Activated CD4-positive, CD25-positive, alpha-beta regulatory T cell treated with anti-CD3 and anti-CD28 coated beads, Interleukin-2, amount 50 U/mL, for 72 hours (primary cell): ENCODE results near the gene ZNF385C.

Experiments
- DNase-seq: peaks from one replicate; pipeline ENCODE4 v3.0.0; 2021

The ZNF385C gene

DNA sequence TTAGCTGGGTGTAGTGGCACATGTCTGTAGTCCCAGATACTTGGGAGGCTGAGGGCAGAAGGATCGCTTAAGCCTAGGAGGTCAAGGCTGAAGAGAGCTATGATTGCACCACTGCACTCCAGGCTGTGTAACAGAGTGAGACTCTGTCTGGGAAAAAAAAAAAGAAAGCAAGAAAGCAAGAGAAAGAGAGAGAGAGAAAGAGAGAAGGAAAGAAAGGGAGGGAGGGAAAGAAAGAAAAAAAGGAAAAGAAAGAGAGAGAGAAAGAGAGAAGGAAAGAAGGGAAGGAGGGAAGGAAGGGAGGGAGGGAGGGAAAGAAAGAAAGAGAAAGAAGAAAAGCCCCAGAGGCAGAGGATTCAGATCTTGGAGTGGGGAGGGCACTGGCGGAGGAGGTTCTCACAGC is 7.7 kb upstream of the ZNF385C start:
- DNase-seq, result no peak

DNA sequence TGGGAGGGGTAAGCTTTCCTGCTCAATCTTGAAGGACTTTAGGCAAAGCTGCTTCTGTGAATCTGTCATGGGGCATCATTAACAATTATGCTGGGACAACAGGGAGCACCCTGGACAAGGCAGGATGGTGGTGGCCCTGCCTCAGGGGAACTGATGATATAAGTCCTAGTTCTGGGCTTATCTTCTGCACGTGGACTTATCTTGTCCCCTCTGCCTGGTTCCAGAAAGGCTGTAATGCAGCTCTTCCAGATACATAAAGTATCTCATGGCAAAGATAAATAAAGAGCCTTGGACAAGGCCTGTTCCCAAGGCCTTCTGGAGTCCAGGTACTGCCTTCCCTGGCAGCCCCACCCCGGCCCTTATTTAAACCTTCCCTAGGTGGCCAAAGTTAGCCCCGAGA is 6.0 kb upstream of the ZNF385C start:
- DNase-seq, result no peak

DNA sequence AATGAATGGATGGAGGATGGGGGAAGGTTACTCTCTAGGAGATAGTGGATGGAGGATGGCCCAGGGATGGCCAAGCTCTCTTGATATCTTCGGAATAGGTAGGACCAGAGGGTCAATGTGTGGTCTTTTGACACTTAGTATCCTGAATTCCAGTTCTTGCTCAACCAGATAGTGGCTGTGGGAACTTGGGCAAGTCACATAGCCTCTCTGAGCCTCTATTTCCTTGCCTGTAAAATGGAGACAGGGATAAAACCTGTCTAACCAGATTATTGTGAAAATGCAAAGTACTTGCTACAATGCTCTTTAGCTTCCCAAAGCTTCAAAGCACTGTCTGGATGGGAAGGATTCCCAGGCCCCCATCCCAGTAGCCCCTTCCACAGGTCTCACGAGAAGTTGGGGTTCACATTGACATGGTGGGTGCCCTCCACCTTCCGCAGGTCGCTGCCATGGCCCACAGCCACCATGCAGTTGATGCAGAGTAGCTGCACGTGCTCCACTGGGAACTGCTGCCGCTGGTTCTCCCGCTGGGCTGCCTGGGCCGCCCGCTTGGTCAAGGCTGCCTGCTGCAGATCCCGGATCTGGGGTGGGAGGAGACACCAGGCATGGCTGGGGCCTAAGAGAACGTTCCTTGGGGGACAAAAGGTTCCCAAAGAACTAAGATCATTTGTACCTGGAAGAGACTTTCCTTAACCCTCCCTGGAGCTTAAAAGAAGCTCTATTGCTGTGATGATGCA is 5.1 kb upstream of the ZNF385C start:
- DNase-seq, result no peak

DNA sequence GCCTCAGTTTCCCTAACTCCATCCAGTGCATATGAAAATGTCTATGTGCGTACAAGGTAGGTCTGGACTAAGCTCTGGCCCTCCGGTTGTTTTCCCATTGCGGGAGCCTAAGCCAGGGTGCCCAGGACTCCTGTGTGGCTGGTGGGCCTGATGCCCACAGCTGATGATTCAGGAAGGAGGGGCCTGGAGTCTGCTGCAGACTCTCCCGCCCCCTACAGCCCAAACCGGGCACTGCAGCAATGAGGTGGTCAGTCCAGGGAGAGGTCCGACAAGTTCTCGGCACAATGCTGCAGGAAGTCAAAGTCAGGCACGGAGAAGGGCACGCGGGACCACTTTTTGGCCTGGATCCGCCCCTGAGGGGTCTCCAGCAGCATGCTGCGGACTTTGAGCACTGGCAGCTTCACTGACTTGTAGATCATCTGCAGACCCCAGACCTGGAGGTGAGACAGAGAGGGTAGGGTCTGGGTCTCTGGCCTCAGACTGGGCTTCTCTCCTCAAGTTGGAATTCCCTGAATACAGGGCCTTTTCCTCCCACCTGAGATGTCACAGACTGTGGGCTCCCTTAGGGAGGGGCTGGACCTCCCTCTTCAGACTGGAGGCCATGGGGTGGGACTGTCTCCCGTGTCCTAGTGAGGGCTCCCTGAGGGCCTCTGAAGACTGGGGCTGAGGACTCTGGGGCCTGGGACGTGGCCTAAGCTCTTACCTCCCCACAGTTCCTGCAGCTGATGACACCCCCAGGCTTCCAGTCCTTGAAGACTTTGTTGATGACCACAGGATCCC is 3.4 kb upstream of the ZNF385C start:
- peak; percentile 80 for DNase-seq

DNA sequence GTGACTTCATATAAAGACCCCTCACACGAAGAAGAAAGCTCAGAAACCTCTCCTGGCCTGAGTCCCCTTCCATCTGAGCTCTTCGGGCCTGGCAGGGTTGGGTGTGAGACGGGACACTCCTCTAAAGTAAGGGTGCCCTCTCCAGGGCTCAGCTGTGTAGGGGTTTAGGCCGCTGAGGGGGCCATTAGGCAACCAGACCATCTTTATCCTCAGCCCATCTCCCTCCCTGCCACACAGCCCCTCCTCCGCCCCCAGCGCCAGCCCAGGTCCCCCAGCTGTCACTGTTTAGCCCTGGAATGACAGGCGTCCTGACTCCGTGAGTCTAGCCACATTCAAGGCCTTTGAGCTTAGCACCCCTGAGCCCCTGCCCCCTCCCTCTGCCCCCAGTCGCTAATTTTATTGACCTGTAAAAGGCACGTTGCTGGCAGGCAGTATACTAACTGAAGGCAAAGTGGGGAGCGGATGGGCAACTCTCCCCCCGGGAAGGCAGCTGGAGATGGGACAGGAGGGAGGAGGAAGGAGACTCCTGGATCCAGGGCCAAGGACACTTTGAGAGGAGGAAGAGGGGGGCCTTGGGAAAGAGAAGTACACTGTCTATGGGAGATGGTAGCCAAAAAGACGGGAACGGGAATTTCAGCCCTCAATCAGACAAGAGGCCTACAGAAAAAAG is 592 bp upstream of the ZNF385C start:
- DNase-seq, result no peak

DNA sequence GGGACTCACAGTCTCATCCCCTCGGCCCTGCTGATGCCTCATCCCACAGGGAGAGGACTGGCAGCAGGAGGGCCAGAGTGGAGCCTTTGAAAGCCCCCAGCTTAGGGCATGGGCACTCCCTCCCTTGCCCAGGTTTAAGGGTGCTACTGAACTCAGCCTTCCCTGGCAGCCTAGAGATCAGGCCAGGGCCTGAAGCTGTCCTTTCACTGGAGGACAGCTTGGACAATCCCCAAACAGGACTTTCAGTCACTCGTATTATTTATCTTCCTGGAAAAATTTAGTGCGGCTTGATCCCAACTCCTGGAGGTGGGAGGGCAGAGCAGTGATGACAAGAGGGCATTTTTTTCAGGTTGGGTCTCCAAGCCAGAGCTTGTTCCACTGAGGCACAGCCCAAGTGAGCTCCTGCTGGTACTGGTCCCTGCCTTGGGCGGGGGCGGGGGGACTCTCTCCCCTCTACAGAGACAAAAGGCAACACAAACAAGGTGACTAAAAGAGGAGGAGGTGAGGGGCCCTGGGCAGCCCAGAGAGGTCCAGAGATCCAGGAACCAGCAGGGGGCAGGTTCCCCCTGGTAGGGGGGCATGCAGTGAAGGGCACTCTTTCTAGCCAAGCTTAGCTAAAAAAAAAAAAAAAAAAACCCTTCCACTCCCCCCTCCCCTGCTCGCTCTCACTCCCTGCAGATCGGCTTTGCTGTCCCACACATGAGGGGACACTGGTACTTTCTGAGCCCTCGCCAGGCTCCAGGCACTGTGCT is 1.7 kb downstream of the ZNF385C start:
- no peak for DNase-seq

DNA sequence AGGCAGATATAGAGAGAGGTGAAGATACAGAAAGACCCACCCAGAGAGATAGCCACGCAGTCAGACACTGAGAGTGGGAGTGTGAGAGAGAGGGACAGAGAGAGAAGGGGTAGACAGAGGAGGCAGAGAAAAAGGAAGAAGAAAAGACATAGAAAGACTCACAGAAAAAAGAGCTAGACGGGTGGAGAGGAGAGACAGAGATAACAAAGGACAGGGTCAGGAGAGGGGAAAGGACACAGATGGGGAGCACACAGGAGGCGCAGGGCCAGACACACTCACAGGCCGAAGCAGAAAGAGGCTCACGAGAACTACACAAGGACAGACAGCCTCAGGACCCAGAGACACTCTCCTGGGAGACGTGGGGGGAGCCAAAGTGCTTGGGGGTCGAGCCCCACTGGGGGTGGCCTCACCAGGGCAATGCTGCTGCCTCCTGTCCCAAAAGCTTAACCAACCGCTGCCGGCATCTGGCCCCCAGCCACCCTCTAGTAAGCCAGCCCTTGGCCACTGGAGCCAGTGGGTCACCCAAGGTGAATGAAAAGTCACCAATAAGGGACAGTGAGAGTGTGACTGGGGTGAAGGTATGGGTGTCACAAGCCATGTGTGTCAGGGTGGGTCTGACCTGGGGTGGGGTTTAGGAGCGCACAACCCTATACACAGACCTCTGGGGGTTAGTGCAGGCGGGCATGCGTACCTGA is 3.8 kb downstream of the ZNF385C start:
- no peak for DNase-seq

DNA sequence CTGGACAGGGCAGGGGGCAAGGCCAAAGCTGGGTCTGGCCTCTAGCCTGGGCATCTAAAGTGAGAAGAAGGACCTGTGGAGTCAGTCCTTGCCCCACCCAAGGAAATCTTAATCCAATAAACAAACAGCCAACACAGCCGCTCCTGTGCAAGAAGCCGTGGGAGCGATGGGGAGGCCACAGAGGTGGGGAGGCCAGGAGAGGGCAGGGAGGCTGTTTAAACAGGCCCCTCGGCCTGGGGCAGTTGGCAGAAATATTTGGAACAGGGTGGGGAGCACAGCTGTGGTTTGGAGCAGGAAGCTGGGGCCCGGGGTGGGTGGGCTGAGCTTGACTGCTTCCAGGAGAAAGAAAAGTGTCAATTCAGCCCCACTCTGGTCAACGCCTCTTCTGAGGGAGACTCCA is 5.3 kb downstream of the ZNF385C start:
- no peak for DNase-seq

DNA sequence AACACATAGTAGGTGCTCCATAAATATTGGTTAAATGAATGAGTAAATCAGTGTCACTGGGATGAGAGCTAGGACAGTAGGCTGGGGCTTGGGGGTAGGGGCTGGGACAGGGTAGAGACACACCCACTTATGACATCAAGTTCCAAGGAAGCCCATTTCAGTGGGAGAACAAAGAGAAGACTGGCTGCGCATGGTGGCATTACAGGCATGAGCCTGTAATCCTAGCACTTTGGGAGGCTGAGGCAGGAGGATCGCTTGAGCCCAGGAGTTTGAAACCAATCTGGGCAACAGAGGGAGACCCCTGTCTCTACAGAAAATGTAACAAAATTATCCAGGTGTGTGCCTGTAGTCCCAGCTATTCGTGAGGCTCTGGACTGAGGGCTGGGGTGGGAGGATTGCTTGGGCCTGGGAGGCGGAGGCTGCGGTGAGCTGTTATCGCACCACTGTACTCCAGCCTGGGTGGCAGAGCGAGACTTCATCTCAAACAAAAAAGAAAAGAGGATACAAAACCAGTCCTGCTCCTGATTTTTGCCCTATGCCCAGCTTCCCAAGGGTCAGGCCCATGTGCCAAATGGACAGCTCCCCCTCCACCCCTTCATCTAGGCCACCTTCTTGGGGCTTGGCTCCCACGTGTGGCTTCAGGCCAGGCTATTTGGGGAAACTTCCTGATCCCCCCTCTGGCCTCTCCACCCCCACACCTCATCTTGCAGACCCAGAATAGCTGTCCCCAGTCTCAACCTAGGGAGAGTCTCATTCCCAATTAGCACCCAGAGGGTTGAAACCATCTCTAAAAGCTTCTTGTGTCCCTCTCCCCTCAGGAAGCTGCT is 7.1 kb downstream of the ZNF385C start:
- DNase-seq, result no peak

DNA sequence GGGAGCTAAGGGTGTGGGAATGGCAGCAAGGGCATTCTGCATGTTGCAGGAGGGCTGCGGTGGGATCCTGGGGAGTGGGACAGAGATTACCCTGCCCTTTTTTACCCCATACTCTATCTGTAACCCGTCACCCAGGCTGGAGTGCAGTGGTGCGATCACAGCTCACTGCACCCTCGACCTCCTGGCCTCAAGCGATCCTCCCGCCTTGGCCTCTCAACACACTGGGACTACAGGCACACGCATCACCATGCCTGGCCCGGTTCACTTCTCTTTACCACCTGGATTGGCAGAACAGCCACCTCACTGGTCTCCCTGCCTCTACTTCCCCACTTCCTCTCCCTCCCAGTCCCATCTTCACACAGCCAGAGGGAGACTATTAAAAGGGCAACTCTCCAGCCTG is 9.5 kb downstream of the ZNF385C start:
- DNase-seq, result no peak

DNA sequence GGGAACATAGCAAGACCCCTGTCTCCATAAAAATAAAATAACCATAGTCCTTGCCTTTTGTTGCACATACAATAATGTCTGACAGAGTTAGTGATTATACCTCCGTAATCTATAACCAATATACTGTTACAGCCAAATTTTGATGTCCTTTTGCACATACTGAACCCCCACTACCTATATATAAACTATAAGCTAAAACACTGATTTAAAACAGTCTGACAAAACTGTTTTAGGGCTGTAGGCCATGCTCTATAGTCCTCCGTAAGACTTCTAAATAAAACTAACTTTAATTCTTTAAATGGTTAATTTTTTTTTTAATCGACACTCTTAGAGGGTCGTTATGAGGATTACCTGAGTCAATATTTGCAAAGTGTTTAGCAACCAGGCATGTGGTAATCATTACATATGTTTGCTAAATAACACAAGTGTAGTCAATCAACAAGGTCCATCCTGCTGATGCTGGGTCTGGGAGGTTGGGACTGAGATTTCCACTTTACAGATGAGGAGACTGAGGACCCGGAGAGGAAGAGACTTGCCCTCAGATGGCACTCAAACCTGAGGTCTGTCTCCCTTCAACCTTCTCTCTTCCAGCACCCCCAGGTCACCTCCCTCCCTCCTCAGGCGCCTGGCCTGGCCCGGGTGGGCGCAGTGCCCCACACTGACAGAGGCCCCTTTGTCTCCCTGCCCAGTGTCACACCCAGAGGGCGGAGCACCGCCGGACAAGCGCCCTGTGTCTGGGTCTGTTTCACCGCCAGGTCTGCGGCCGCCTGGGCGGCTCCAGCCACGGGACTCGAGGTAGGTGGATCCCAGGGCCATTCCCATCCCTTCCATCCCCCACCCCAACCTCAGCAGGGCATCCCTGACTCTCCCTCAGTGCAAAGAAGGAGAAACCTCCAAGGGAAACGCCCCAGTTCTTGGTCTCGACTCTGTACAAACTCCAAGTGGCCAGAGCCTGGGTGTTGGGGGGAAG is 10.3 kb downstream of the ZNF385C start:
- no peak for DNase-seq

DNA sequence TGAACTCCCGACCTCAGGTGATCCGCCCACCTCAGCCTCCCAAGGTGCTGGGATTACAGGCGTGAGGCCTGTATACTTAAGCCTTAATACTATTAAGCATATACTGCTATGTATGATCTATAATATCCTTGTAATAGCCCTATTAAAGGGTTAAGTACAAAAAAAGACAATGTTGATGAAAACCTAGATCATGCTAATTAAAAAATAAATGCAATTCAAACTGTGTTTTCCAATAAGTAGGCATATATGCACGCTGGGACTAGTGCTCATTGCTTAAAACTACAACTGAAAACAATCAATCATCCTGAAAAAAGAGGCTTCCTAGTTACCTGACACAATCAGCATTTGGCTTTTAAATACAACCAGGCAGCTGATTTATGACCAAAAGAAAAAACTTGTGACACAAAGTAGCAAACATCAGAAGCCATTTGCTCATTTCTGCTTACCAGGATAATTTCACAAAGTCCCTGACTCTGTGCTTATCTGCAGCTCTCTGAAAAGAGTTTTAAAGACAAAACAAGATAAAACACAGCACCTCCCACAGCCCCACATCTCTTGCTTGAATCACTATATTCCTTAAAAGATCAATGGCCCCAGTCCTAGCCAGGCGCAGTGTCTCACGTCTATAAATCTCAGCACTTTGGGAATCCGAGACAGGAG is 11.1 kb downstream of the ZNF385C start:
- DNase-seq, result no peak

DNA sequence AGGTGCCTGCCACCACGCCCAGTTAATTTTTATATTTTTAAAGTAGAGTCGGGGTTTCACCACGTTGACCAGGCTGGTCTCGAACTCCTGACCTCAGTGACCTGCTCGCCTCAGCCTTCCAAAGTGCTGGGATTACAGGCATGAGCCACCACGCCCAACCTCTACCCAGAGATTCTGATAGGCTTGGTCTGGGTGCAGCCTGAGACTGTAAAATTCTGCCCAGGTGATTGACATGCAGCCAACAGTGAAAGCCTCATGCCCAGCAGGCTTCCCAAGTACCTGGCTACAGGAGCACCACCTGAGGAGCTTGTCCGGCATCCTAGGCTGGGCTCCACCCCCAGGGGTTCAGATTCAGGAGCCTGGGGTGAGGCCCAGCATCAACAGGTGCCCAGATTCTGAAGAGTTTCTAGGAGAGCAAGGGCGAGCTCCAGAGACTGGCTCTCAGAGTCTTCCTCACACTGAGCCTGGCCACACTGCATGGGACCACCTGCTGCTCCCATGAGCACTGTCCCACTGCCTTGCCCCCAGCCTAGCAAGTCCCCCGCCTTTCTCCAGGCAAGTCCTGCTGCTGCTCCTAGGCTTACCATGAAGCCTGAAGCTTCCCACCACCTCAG is 16.6 kb downstream of the ZNF385C start:
- no peak for DNase-seq

DNA sequence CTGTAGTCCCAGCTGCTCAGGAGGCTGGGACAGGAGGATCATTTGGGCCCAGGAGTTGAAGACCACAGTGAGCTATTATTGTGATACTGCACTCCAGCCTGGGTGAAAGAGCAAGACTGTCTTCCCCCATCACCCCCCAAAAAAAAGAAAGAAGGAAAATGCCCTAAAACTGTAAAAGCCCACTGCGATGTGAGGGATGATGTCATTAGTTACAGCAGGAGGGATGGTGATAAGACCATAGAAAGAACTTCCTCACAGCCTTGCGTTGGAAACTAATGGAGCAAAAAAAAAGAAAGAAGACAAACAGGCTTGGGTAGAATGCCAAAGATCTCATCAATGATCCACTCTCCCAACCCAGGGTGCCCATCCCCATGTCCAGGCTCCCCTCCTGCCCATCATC is 18.7 kb downstream of the ZNF385C start:
- no peak for DNase-seq

DNA sequence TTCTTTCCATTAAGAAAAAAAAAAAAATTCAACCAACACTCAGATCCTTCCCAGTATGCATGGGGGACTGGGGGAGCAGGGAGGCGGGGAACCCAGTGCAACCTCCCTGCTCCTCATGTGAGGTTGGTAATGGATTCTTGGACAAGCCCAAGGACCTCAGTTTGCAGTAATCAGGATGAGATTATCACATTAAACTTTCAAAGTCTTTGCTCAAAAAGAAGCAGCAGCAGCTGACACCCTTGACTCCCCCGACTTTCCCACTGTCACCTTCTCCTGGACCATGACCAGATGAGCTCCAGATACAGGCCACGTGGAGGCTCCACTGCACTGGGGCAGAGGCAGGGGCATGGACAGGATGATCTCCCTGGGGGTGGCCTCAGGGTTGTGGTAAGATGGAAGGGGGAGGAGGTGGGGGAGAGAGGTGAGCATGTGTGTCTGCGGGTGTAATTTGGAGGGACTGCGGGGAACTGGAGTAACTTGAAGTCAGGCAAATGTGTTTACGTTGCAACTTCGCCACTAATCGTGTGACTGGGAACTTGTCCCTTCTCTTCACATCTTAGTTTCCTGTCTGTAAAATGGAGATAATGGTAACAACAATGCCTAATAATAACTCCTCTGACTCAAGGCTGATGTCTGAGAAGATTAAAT is 19.8 kb downstream of the ZNF385C start:
- no peak for DNase-seq

DNA sequence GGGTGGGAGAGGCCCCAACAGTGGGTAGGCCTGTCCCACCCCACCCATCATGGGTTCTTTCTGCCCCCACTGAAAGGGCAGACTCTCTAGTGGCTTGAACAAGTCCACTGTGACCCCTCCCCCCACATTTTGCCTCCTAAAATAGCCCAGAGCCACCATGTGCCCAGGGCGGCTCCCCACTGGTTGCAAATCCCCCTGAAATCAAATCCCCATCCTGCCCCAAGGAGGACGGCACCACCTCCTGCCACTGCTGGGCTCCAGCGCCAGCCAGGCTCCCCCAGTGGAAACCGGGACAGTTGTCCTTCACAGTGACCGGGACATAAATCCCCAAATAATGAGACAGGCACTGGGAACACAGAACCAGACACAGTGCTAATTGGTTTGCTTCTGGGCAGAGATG is 20.5 kb downstream of the ZNF385C start:
- DNase-seq, result no peak

DNA sequence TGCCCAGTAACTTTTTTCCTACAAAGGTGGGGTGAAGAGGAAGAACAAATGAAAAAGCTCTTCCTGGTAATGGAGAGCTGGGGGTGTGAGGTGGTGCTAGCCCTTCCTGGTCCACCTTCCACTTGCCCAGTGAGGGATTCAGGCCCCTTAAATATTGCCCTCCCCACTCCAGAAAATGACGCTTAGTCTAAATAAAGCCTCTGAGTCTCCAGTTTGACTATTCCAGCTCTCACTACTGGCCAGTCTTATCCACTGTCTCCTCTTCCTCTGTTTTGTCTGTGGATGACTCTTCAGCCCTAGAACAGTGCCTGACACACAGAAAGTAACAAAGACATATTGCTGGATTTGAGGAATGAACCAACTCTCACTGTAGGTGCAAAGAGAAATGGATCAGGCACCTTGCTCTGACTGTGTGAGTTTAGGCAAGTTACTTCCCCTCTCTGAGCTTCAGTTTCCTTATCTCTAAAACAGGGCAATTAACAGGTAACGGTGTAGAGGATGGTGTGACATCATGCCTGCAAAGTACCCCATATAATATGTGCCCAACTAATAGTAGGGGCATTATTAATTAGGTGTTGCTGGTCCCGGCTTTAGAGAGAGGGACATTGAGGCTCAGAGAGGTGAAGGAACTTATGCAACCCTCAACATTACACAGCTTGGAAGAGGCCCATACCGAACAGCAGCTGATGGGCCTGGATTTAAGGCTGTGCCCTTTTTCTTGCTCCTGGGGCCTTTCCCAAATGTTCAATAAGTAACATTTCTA is 21.3 kb downstream of the ZNF385C start:
- DNase-seq, result no peak

DNA sequence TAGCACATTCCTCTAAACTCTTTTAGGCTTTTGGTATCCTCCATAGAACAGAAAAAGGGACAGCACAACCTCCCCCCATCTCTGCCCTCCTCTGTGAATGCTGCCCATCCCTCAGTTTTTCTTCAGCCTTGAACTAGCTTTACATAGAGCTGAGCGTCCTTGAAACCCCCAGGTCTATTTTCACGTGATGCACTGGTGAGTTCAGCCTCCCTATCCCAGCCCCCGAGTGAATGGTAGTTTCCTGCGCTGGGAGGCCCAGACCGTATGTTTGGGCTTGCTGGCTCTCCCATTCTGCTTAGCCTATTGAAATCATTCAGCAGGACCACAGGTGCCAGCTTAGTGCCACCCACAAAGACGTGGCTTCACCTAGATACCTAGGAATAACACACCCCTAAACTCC is 22.5 kb downstream of the ZNF385C start:
- DNase-seq, result no peak
